SK-N-MC (cell line): ENCODE measurements around the gene AGMAT.

Experiments used
- EZH2 ChIP-seq: fragments of 200-600 bp; sonication (generic); IDR thresholded peaks from one replicate; pipeline ENCODE4 v1.6.1; 2017; ENCODE audit warnings: antibody characterized with exemption
- POLR2AphosphoS5 ChIP-seq: IDR thresholded peaks from 2 replicates; pipeline ENCODE4 v1.6.1; 2012; ENCODE audit warnings: mild to moderate bottlenecking, low read depth, low read length, borderline replicate concordance

- TF ChIP-seq EZH2, result no peak
- TF ChIP-seq POLR2AphosphoS5, result peak; percentile 53; the same call in 1 of the 2 replicates
Observed at GRCh38 chr1:15617173-15618076, 32.6 kb upstream of the AGMAT start, which contains the start of gene DDI2.
